ENCODE measurements around the gene CD300LG. TPM values are rescaled to one million over a fixed set of nuclear protein-coding genes. Genes with fewer than 3 reads are reported as not detected.

The CD300LG gene
- total and polyA plus RNA-seq, 2 donors from 2014 or later, result 1.2 to 3.1 TPM

GRCh38 chr17:43882761-43883415 is 35.9 kb downstream of the CD300LG start:
- Histone ChIP-seq H3K4me3 (ENCODE audit: low read length in 3 of 3) (no peak overlapping the region), H3K27me3 (ENCODE audit: control insufficient read depth, insufficient read depth, low read length) (no peaks in the 10 kb centered on the region), H3K4me1 (ENCODE audit: control insufficient read depth in 2 of 3, insufficient read depth in 2 of 3, low read depth in 1 of 3, low read length in 3 of 3) (peaks cover 0 to 2% (median 0%) of the 10 kb centered on the region in 3 donors), H3K27ac (ENCODE audit: low read depth in 2 of 2, low read length in 2 of 2) (no peak overlapping the region), H3K9ac (ENCODE audit: low read length in 3 of 3) (no peak overlapping the region), H3K36me3 (ENCODE audit: control insufficient read depth in 2 of 3, insufficient read depth in 3 of 3, low read length in 3 of 3) (no peaks in the 10 kb centered on the region), H3K9me3 (ENCODE audit: control insufficient read depth in 2 of 3, insufficient read depth in 1 of 3, low read length in 3 of 3) (no peaks in the 10 kb centered on the region)
- TF ChIP-seq CTCF (IDR thresholded peaks at IDR 0.05; ENCODE audit: borderline replicate concordance, extremely low read depth, insufficient read depth), result no peak
- no peak for DNase-seq
- FAIRE-seq, result no peak
- intact Hi-C loops (cut with DNase I), result no loop called here

GRCh38 chr17:43888548-43888947 is 41.6 kb downstream of the CD300LG start:
- FAIRE-seq (no peak), DNase-seq (no peak)
- Histone ChIP-seq H3K27ac (ENCODE audit: low read depth in 2 of 2, low read length in 2 of 2) (no peak overlapping the region), H3K27me3 (ENCODE audit: control insufficient read depth, insufficient read depth, low read length) (no peaks in the 10 kb centered on the region), H3K9me3 (ENCODE audit: control insufficient read depth in 2 of 3, insufficient read depth in 1 of 3, low read length in 3 of 3) (no peaks in the 10 kb centered on the region), H3K4me1 (ENCODE audit: control insufficient read depth in 2 of 3, insufficient read depth in 2 of 3, low read depth in 1 of 3, low read length in 3 of 3) (no peaks in the 10 kb centered on the region), H3K36me3 (ENCODE audit: control insufficient read depth in 2 of 3, insufficient read depth in 3 of 3, low read length in 3 of 3) (no peaks in the 10 kb centered on the region), H3K9ac (ENCODE audit: low read length in 3 of 3) (no peak overlapping the region), H3K4me3 (ENCODE audit: low read length in 3 of 3) (no peak overlapping the region)
- no peak for TF ChIP-seq CTCF (IDR thresholded peaks at IDR 0.05; ENCODE audit: borderline replicate concordance, extremely low read depth, insufficient read depth)
- intact Hi-C loops (cut with DNase I), result no loop called here

- Histone ChIP-seq H3K36me3 (ENCODE audit: control insufficient read depth in 2 of 3, insufficient read depth in 3 of 3, low read length in 3 of 3) (no peaks in the 10 kb centered on the region), H3K4me3 (ENCODE audit: low read length in 3 of 3) (no peak overlapping the region), H3K9ac (ENCODE audit: low read length in 3 of 3) (no peak overlapping the region), H3K27ac (ENCODE audit: low read depth in 2 of 2, low read length in 2 of 2) (no peak overlapping the region), H3K9me3 (ENCODE audit: control insufficient read depth in 2 of 3, insufficient read depth in 1 of 3, low read length in 3 of 3) (no peaks in the 10 kb centered on the region), H3K4me1 (ENCODE audit: control insufficient read depth in 2 of 3, insufficient read depth in 2 of 3, low read depth in 1 of 3, low read length in 3 of 3) (no peaks in the 10 kb centered on the region), H3K27me3 (ENCODE audit: control insufficient read depth, insufficient read depth, low read length) (no peaks in the 10 kb centered on the region)
- DNase-seq (no peak), FAIRE-seq (no peak)
- no peak for TF ChIP-seq CTCF (IDR thresholded peaks at IDR 0.05; ENCODE audit: borderline replicate concordance, extremely low read depth, insufficient read depth)
- intact Hi-C loops (cut with DNase I), result no loop called here
These were observed 43.3 kb downstream of the CD300LG start for GRCh38 chr17:43890240-43890639.
